Measurements from ENCODE around the gene CR2. TPM values are rescaled to one million over a fixed set of nuclear protein-coding genes. Genes with fewer than 3 reads are reported as not detected.
"Not testable (repeated sequence)": the region's sequence is repeated elsewhere in the genome, so short reads cannot be mapped to it uniquely, and the experiment has no call there.

CR2 gene
- total and polyA plus RNA-seq, 8 donors: 0.29 to 4.2 (median 0.84) TPM; not detected in 4

- Histone ChIP-seq H3K4me1 (no peaks in the 10 kb centered on the region), H3K27me3 (peaks cover 0 to 6% (median 0%) of the 10 kb centered on the region in 3 donors), H3K36me3 (no peaks in the 10 kb centered on the region), H3K9me3 (no peaks in the 10 kb centered on the region), H3K27ac (no peak overlapping the region), H3K4me3 (no peak overlapping the region)
- DNase-seq: no peak
- no peak for TF ChIP-seq POLR2AphosphoS5 (IDR thresholded peaks at IDR 0.05)
- TF ChIP-seq EP300 (IDR thresholded peaks at IDR 0.05): no peak
- no peak for TF ChIP-seq CTCF (IDR thresholded peaks at IDR 0.05)
- TF ChIP-seq POLR2A (IDR thresholded peaks at IDR 0.05): no peak
- intact Hi-C loops (cut with DNase I; ENCODE audit: low total_unique reads): no loop called here
- WGBS, 5 donors: 75 to 94% (median 87%) methylated on average over 3 of the region's 3 CpGs
Observed at GRCh38 chr1:207486198-207486597, 32.1 kb downstream of the CR2 start.

GRCh38 chr1:207487636-207488035, 33.5 kb downstream of the CR2 start:
- TF ChIP-seq POLR2AphosphoS5 (IDR thresholded peaks at IDR 0.05) (no peak), POLR2A (IDR thresholded peaks at IDR 0.05) (no peak), EP300 (IDR thresholded peaks at IDR 0.05) (no peak), CTCF (IDR thresholded peaks at IDR 0.05) (no peak)
- H3K4me3 ChIP-seq: no peak overlapping the region
- 67 to 78% (median 72%) methylated on average over 4 of the region's 4 CpGs for WGBS, 5 donors
- intact Hi-C loops (cut with DNase I; ENCODE audit: low total_unique reads): no loop called here
- H3K9me3 ChIP-seq: no peaks in the 10 kb centered on the region
- no peak for DNase-seq
- no peaks in the 10 kb centered on the region for H3K36me3 ChIP-seq
- no peak overlapping the region for H3K27ac ChIP-seq
- H3K27me3 ChIP-seq: peaks cover 0 to 17% (median 0%) of the 10 kb centered on the region in 3 donors
- no peaks in the 10 kb centered on the region for H3K4me1 ChIP-seq

- H3K4me1 ChIP-seq: peaks cover 10 to 13% (median 12%) of the 10 kb centered on the region in 4 donors
- no peak overlapping the region for H3K4me3 ChIP-seq
- no peak overlapping the region for H3K27ac ChIP-seq
- WGBS, 5 donors: 80 to 87% (median 85%) methylated on average over 3 of the region's 3 CpGs
- TF ChIP-seq EP300 (IDR thresholded peaks at IDR 0.05) (no peak), POLR2A (IDR thresholded peaks at IDR 0.05) (no peak)
- no peaks in the 10 kb centered on the region for H3K36me3 ChIP-seq
- intact Hi-C loops (cut with DNase I; ENCODE audit: low total_unique reads): no loop called here
- peaks cover 0 to 73% (median 21%) of the 10 kb centered on the region in 3 donors for H3K27me3 ChIP-seq
- no peak for DNase-seq
- no peaks in the 10 kb centered on the region for H3K9me3 ChIP-seq
Observed at GRCh38 chr1:207493212-207493611, 39.1 kb downstream of the CR2 start.

- H3K27me3 ChIP-seq: peaks cover 0 to 77% (median 21%) of the 10 kb centered on the region in 3 donors
- 78 to 97% (median 88%) methylated on average over 1 of the region's 1 CpG for WGBS, 5 donors
- no peaks in the 10 kb centered on the region for H3K36me3 ChIP-seq
- DNase-seq: no peak
- TF ChIP-seq POLR2A (IDR thresholded peaks at IDR 0.05): no peak
- no peak for TF ChIP-seq CTCF (IDR thresholded peaks at IDR 0.05)
- no peak for TF ChIP-seq EP300 (IDR thresholded peaks at IDR 0.05)
- no peak for TF ChIP-seq POLR2AphosphoS5 (IDR thresholded peaks at IDR 0.05)
- peaks cover 10 to 13% (median 12%) of the 10 kb centered on the region in 4 donors for H3K4me1 ChIP-seq
- no peak overlapping the region for H3K27ac ChIP-seq
- intact Hi-C loops (cut with DNase I; ENCODE audit: low total_unique reads): no loop called here
- no peak overlapping the region for H3K4me3 ChIP-seq
- H3K9me3 ChIP-seq: no peaks in the 10 kb centered on the region
Observed at GRCh38 chr1:207494171-207494570, 40.0 kb downstream of the CR2 start.

GRCh38 chr1:207495281-207495680, 41.2 kb downstream of the CR2 start:
- Histone ChIP-seq H3K4me3 (peak overlapping the region in 2 of 4 donors; percentile 48 to 51), H3K4me1 (peaks cover 10 to 13% (median 12%) of the 10 kb centered on the region in 4 donors), H3K27me3 (peaks cover 0 to 79% (median 21%) of the 10 kb centered on the region in 3 donors), H3K27ac (peak overlapping the region in 2 of 5 donors; percentile 58 to 81)
- WGBS, 5 donors: 77 to 84% (median 81%) methylated on average over 8 of the region's 8 CpGs
- H3K9me3 ChIP-seq; H3K36me3 ChIP-seq; intact Hi-C loops (cut with DNase I; ENCODE audit: low total_unique reads); DNase-seq: not testable (repeated sequence)
